Natural killer cell (primary cell): Measurements from ENCODE around the gene ACOX3. TPM values are rescaled to one million over a fixed set of nuclear protein-coding genes. Genes with fewer than 3 reads are reported as not detected.

Experiments
- ATAC-seq, 3 donors: fragments of 150-1000 bp in 2 of 3; fragments of 200-7000 bp in 1 of 3; cut with Tn5 transposase; 1 replicate in 1 of 3; 2 replicates in 2 of 3; pipeline ENCODE4 v1.10.0; 2021; ENCODE audit warnings: mild to moderate bottlenecking in 2 of 3, moderate library complexity in 2 of 3
- DNase-seq, 2 donors: peaks; one replicate each; pipeline versions ENCODE4 v3.0.0 to v3.0.0-alpha.2; 2013 to 2021; ENCODE audit warnings: mixed read lengths in 1 of 2
- H3K27ac ChIP-seq: one replicate; pipeline ENCODE4 v1.5.1; 2013; ENCODE audit warnings: mild to moderate bottlenecking, low read length
- H3K27me3 ChIP-seq: one replicate; pipeline ENCODE4 v1.6.1; 2013; ENCODE audit warnings: low read length; ENCODE audit not compliant: control insufficient read depth, insufficient read depth
- H3K36me3 ChIP-seq: one replicate; pipeline ENCODE4 v1.6.1; 2013; ENCODE audit warnings: low read length; ENCODE audit not compliant: control insufficient read depth, insufficient read depth
- H3K4me1 ChIP-seq: one replicate; pipeline ENCODE4 v1.6.1; 2013; ENCODE audit warnings: low read length; ENCODE audit not compliant: control insufficient read depth, insufficient read depth
- H3K4me3 ChIP-seq: one replicate; pipeline ENCODE4 v1.5.1; 2013; ENCODE audit warnings: low read length
- H3K9me3 ChIP-seq: one replicate; pipeline ENCODE4 v1.6.1; 2013; ENCODE audit warnings: low read length; ENCODE audit not compliant: control insufficient read depth, insufficient read depth
- H3K27ac Mint-ChIP-seq, 2 donors: one replicate each; pipeline ENCODE4 v1.8.0; 2022; ENCODE audit warnings: mild to moderate bottlenecking in 2 of 2, mixed read lengths in 2 of 2, moderate library complexity in 1 of 2
- H3K27me3 Mint-ChIP-seq, 2 donors: one replicate each; pipeline ENCODE4 v1.8.0; 2022; ENCODE audit warnings: low read depth in 2 of 2, mixed read lengths in 2 of 2
- H3K36me3 Mint-ChIP-seq: one replicate; pipeline ENCODE4 v1.8.0; 2022; ENCODE audit warnings: mixed read lengths
- H3K4me1 Mint-ChIP-seq, 2 donors: one replicate each; pipeline ENCODE4 v1.8.0; 2022; ENCODE audit warnings: mixed read lengths in 2 of 2
- H3K4me3 Mint-ChIP-seq: one replicate; pipeline ENCODE4 v1.8.0; 2022; ENCODE audit warnings: mild to moderate bottlenecking, moderate library complexity, mixed read lengths
- H3K9me3 Mint-ChIP-seq, 2 donors: one replicate each; pipeline ENCODE4 v1.8.0; 2022; ENCODE audit warnings: mixed read lengths in 2 of 2
- WGBS: methylation state at CpG from one replicate; pipeline ENCODE4 v1.1.7; 2013; ENCODE audit warnings: missing lambda C conversion rate; ENCODE audit not compliant: insufficient coverage; 5-methylcytosine and 5-hydroxymethylcytosine counted together
- intact Hi-C: fragments of 100-400 bp; cut with micrococcal nuclease; formaldehyde crosslinking; loops from one replicate; pipeline ENCODE4 v1.14.2; 2022
- total RNA-seq, 4 donors: library from RNA; stranded (reverse); fragments of 120-200 nt in 1 of 4; gene quantifications; one replicate each; pipeline versions ENCODE4 v1.2.3 to v1.2.4, GENCODE V29; 2013 to 2022
- TF ChIP-seq, protein P1 (sequence below): fragments of 200-600 bp; IDR thresholded peaks from one replicate; pipeline ENCODE4 v1.8.0; 2022; ENCODE audit warnings: antibody characterized with exemption

Gene ACOX3
- total RNA-seq, 3 donors from 2014 or later (not counting 1 experiment from before 2014, with no cell fraction given): 12.4 to 18.3 (median 15.4) TPM

DNA sequence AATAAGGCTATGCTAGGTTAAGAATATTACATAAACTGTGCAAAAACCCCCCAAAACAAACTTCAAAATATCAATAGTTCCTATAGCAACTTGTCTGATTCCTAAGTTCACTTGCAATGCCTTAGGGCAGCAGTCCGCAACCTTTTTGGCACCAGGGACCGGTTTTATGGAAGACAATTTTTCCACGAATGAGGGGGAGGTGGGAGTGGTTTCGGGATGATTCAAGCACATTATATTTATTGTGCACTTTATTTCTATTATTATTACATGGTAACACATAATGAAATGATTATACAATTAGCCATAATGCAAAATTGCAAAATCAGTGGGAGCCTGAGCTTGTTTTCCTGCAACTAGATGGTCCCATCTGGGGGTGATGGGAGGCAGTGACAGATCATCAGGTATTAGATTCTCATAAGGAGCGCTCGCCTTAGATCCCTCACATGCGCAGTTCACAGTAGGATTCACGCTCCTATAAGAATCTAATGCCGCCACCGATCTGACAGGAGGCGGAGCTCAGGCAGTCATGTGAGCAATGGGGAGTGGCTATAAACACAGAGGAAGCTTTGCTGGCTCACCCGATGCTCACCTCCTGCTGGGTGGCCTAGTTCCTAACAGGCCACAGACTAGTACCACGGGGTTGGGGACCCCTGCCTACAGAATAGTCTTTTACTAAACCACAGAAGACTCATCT is 39.7 kb downstream of the ACOX3 start:
- Histone ChIP-seq H3K9me3 (no peaks in the 10 kb centered on the region), H3K4me1 (no peaks in the 10 kb centered on the region), H3K27ac (no peak overlapping the region), H3K4me3 (no peak overlapping the region), H3K36me3 (peaks cover 7% of the 10 kb centered on the region), H3K27me3 (no peaks in the 10 kb centered on the region)
- WGBS: 89% methylated on average over 10 of the region's 13 CpGs
- Mint-ChIP-seq H3K36me3 (no peaks in the 10 kb centered on the region), H3K27ac (no peak overlapping the region), H3K27me3 (no peaks in the 10 kb centered on the region), H3K4me1 (no peaks in the 10 kb centered on the region), H3K9me3 (no peaks in the 10 kb centered on the region), H3K4me3 (no peak overlapping the region)
- DNase-seq: no peak
- intact Hi-C loops: no loop called here
- TF ChIP-seq, protein P1, sequence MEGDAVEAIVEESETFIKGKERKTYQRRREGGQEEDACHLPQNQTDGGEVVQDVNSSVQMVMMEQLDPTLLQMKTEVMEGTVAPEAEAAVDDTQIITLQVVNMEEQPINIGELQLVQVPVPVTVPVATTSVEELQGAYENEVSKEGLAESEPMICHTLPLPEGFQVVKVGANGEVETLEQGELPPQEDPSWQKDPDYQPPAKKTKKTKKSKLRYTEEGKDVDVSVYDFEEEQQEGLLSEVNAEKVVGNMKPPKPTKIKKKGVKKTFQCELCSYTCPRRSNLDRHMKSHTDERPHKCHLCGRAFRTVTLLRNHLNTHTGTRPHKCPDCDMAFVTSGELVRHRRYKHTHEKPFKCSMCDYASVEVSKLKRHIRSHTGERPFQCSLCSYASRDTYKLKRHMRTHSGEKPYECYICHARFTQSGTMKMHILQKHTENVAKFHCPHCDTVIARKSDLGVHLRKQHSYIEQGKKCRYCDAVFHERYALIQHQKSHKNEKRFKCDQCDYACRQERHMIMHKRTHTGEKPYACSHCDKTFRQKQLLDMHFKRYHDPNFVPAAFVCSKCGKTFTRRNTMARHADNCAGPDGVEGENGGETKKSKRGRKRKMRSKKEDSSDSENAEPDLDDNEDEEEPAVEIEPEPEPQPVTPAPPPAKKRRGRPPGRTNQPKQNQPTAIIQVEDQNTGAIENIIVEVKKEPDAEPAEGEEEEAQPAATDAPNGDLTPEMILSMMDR: no peak
- ATAC-seq: no peak

DNA sequence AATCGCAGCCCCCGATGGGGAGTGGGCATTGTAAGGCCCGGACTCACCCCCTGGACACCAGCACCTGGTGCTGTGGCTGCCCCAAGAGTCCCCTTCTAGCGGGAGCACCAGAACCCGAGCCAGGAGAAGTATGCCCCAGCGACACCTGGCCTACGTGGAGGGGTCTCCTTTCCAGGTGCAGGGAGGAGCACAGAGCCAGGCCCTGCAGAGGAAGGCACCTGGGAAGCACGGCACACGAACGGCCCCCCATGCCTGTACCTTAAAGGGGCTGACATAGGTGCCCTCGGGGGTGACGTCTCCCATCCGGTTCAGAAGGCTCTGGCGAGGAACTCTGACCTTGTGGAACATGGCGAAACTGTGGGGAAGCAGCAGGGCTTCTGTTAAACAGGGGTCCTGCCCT is 41.2 kb downstream of the ACOX3 start:
- Mint-ChIP-seq H3K4me3 (no peak overlapping the region), H3K36me3 (no peaks in the 10 kb centered on the region), H3K27ac (no peak overlapping the region), H3K4me1 (no peaks in the 10 kb centered on the region), H3K27me3 (no peaks in the 10 kb centered on the region), H3K9me3 (no peaks in the 10 kb centered on the region)
- no peak overlapping the region for H3K4me3 ChIP-seq
- H3K4me1 ChIP-seq: no peaks in the 10 kb centered on the region
- ATAC-seq (no peak), DNase-seq (no peak)
- 96% methylated on average over 15 of the region's 15 CpGs for WGBS
- intact Hi-C loops: no loop called here
- no peak overlapping the region for H3K27ac ChIP-seq
- TF ChIP-seq, protein P1: no peak
- H3K9me3 ChIP-seq: no peaks in the 10 kb centered on the region
- no peaks in the 10 kb centered on the region for H3K27me3 ChIP-seq
- H3K36me3 ChIP-seq: no peaks in the 10 kb centered on the region

DNA sequence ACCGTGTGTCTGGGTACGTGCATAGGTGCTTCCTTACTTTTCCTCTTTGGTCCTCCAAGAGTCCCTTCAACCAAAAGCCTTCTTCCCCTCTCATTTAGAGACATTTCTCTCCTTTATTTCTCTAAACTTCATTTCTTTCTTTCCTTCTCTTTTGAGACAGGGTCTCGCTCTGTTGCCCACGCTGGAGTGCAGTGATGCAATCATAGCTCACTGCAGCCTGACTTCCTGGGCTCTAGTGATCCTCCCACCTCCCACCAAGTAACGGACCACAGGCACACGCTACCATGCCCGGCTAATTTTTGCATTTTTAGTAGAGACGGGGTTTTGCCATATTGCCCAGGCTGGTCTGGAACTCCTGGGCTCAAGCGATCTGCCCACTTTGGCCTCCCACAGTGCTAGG is 42.2 kb downstream of the ACOX3 start:
- no peaks in the 10 kb centered on the region for H3K9me3 Mint-ChIP-seq
- H3K27me3 ChIP-seq: no peaks in the 10 kb centered on the region
- no peaks in the 10 kb centered on the region for H3K4me1 Mint-ChIP-seq
- no peaks in the 10 kb centered on the region for H3K9me3 ChIP-seq
- no peak for ATAC-seq
- whole genome bisulfite sequencing: 90% methylated on average over 9 of the region's 9 CpGs
- TF ChIP-seq, protein P1: no peak
- H3K4me1 ChIP-seq: no peaks in the 10 kb centered on the region
- intact Hi-C loops: no loop called here
- no peak for DNase-seq
- H3K36me3 Mint-ChIP-seq: no peaks in the 10 kb centered on the region
- no peaks in the 10 kb centered on the region for H3K27me3 Mint-ChIP-seq
- H3K27ac Mint-ChIP-seq: no peak overlapping the region
- no peak overlapping the region for H3K27ac ChIP-seq
- no peak overlapping the region for H3K4me3 Mint-ChIP-seq
- H3K4me3 ChIP-seq: no peak overlapping the region
- peaks cover 6% of the 10 kb centered on the region for H3K36me3 ChIP-seq
